ENCODE measurements around the gene PPFIBP2.

Gene PPFIBP2

DNA sequence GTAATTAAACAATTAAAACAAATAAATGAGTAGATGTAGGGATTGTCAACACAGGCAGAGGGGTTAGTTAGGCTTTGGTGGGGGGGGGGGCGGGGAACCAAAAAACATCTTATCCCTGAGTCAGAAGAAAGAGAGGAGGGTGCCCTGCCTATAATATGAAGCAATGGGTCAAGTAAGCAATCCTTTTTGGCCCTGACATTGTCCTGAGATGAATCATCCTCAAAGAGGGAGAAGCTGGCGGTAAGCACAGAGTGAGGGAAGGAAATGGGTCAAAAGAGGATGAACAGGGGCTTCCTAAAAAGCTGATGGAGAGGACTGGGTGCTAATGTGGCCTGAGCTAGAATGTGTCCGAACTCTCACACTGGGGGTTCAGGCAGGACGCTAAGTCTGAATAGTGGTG lies 23.7 kb upstream of the PPFIBP2 start:
- no peak for TF ChIP-seq POLR2A (IDR thresholded peaks at IDR 0.05; ENCODE audit: low read depth, low read length)
- DNase-seq (ENCODE audit: insufficient read length, low spot score), result peak; percentile 42
- no peak for FAIRE-seq

DNA sequence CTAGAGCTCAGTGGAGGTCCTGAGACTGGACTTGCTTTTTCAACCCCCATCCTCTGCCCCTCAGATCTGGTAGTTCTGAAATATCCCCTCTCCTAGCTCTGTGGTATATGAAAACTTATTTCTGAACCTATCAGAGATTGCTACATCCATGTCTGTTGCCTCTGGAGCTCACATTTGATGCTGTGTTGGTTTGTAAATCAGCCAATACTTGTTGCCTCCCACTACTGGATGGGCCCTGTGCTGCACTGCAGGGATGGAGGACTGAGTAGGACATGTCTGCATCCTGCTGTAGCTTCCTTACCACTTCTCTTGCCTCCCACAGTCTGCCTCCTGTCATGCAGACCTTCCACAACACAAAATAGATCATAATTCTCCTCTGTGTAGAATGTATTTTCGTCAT lies 23.3 kb upstream of the PPFIBP2 start:
- FAIRE-seq (no peak), DNase-seq (ENCODE audit: insufficient read length, low spot score) (no peak)
- TF ChIP-seq POLR2A (IDR thresholded peaks at IDR 0.05; ENCODE audit: low read depth, low read length), result no peak

DNA sequence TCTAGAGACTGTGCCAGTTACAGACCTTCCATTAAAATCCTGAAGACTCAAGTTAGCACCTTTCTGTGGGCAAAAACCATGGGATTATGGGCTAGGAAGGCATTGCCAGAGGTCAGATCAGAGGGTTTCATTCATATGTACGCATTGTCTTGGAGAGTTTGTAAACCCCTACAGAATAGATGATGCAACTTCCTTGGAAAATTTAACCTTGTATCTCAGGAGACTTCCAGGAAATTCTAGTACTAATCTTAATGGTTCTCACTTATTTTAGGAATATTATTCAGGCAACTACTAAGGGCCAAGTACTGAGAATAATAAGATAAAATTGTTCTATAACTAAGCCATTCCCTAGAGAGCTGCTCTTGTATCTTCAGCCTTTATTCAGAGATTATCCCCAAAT lies 21.5 kb upstream of the PPFIBP2 start:
- no peak for FAIRE-seq
- TF ChIP-seq POLR2A (IDR thresholded peaks at IDR 0.05; ENCODE audit: low read depth, low read length), result no peak

DNA sequence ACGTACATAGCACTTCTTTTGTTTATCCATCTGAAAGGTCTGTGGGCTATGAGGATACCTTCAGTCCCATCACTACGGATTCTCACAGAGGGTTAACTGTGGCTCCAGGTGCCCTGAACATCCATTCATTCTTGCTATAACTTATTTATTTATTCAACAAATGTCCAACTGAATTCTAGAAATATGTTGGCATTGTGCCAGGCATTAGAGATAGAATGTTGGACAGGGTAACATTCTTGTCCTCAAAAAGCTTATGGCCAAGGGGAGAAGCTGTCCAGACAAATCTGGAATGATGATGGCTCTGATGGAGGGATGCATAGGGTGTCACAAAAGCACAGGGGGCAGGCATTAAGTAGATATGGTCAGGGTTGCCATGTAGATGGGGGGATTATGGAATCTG lies 20.1 kb upstream of the PPFIBP2 start:
- no peak for TF ChIP-seq POLR2A (IDR thresholded peaks at IDR 0.05; ENCODE audit: low read depth, low read length)
- no peak for DNase-seq (ENCODE audit: insufficient read length, low spot score)
- FAIRE-seq, result no peak

More for the DNA sequence above, 21.5 kb upstream of the PPFIBP2 start:
- no peak for DNase-seq (ENCODE audit: insufficient read length, low spot score)

DNA sequence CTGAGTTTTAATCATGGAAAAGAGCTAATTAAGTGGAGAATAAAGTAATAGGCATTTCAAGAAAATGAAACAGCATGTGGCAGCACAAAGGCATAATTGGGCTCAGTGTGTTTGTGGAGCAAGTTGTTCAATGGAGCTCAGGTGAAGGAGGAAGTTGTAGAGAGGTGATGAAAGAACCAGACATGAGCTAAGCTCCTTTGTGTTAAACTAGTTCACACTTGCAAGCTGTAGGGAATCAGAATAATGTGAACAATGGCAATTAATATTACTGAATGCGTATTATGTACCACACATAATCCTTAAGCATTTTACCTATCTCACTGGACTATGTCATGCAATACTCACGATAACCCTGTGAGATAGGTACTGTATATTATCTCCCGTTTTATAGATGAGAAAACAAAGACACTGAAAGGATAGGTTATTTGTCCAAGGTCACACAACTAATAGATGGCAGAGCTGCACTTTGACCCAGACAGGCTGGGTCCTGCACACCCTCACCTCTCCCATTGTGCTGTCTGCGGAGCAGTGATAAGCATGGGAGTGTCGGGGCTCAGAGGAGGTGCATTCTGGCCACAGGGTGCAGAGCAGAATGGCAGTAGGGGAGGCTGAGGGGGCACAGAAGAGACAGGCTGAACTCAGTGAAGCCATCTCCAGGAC lies 19.6 kb upstream of the PPFIBP2 start:
- TF ChIP-seq POLR2A (IDR thresholded peaks at IDR 0.05; ENCODE audit: low read depth, low read length), result no peak
- no peak for DNase-seq (ENCODE audit: insufficient read length, low spot score)
- no peak for FAIRE-seq

DNA sequence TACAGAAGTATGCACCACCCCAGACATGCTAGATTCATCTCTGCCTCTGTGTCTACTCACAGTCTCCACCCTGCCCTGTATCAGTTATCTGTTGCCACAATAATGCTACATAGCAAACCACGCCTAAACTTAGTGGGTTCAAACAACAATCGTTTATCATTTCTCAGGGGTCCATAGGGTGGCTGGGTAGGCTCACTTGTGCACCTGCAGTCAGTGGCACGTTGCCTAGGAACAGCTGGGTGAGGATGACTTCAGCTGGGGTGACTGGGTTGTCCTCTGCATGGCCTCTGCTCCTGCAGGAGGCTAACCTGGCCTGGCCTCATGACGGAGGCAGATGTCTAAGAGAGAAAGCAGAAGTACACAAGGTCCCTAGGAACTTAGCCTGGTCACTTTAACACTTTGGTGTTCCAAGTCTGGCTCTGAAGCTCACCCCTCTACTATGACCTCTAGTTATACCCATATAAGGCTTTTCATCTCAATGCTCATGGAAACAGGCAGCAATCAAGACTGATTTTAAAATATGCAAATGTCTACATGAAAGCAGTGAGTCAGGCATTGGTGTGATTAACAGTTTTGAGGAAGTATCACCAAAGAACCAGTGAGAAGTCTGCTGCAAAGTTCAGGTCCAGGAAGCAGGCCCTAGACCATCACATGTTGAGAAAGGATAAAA lies 17.8 kb upstream of the PPFIBP2 start:
- no peak for TF ChIP-seq POLR2A (IDR thresholded peaks at IDR 0.05; ENCODE audit: low read depth, low read length)
- DNase-seq (ENCODE audit: insufficient read length, low spot score) (no peak), FAIRE-seq (no peak)

DNA sequence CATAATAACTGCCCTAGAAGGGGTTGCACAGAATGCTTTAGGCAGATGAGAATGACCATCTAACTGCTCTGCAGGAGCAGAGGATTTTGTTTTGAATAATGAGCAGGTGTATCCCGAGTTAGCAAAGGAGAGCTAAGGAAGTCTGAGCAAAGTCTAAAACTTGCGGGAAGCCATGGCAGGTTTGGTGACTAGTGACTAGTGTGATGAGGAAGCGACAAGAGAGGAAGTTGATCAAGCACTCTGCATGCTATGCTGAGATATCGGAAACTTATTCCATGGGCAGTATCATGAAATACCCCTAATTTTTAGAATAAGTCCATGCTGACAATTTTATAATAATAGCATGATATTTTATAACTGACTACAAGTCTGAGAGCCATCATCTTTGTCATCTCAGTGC lies 15.6 kb upstream of the PPFIBP2 start:
- no peak for DNase-seq (ENCODE audit: insufficient read length, low spot score)
- FAIRE-seq, result no peak
- no peak for TF ChIP-seq POLR2A (IDR thresholded peaks at IDR 0.05; ENCODE audit: low read depth, low read length)

DNA sequence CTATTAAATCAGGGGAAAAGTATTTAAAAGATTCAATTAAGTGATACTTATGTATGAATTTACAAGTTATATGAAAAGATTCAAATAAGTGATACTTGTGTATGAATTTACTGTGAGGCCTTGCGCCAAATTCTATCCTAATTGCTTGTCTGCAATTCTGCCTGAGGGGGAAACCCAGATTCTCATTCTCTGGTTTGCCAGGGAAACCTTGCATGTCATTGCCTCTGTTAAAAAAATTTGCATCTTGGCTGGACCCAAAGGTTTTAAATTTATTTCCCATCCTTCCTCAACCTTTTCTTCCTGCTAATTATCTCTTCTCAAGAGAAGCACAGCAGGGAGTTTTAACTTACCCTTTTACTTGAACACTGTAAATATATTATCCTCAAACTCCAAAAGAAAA lies 14.7 kb upstream of the PPFIBP2 start:
- TF ChIP-seq POLR2A (IDR thresholded peaks at IDR 0.05; ENCODE audit: low read depth, low read length), result no peak
- no peak for FAIRE-seq
- no peak for DNase-seq (ENCODE audit: insufficient read length, low spot score)

DNA sequence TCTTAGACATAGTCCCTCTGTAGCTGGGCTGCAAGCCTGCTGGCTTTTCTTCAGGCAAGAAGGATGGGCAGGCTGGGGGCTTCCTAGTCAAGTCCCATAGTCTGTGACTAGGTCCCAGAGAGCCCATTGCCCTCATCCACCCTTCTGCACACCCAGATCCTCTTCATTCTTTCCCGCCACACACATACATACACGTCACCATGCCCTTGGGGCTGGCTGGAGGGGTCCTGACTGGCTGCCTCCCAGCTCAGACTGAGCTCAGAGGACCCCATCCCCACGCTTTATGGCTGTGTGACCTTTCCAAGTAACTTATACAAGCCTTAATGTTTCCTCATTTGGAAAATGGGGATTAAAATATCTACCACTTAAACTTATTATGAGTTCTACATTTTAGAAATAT lies 13.5 kb upstream of the PPFIBP2 start:
- TF ChIP-seq POLR2A (IDR thresholded peaks at IDR 0.05; ENCODE audit: low read depth, low read length), result no peak
- DNase-seq (ENCODE audit: insufficient read length, low spot score), result no peak
- FAIRE-seq, result no peak

DNA sequence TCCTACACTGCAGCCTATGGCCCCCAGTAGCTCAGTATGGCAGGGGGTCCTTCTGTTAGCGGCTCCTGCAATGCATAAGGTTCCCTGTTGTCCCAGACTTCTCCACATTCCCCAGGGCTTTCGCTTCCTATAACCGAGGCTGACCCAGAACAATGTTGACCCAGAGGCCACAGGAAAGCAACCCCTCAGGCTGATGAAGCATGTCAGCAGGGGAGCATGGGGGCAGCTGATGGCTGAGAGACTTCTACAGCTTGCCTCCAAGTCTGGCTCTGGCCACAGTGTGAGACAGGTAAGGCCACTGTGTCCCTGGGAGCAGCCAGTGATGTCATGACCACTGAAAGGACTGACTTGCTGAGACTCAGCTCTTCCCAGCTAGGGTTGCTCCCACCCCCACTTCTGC lies 12.5 kb upstream of the PPFIBP2 start:
- FAIRE-seq (no peak), DNase-seq (ENCODE audit: insufficient read length, low spot score) (no peak)
- TF ChIP-seq POLR2A (IDR thresholded peaks at IDR 0.05; ENCODE audit: low read depth, low read length), result no peak

DNA sequence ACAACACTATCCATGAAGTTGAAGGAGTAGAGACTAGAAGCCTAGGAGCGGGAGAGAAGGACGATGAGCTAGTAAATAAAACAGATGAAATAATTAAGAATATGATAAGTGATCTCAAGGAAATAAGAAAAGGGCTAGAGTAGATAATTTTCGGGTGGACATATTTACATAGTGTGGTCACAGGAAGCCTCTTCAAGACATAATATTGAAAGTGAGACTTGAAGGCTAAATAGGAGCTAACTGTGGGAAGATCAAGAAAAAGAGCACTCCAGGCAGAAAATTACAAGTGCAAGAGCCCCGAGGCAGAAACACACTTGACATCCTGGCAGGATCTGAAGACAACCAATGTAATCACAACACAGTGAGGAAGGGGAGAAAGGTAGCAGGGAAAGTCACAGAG lies 11.9 kb upstream of the PPFIBP2 start:
- FAIRE-seq (no peak), DNase-seq (ENCODE audit: insufficient read length, low spot score) (no peak)

DNA sequence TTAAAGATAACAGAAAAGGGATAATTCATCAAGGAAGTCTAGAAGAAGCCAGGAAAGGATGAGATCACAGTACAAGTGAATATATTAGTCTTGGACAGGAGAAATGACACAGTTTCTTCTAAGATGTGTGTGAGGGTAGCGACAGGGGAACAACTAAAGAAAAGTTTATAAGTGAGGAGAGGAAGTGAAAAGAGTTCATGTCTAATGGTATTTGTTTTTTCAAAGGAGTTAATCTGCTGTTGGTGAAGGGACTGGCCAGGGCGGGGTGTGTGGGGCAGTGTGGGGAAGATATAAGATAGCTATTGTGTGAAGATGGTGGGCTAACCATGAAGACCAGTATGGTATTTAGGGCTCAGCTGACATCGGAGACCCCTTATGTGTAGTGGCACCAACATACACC lies 7.6 kb upstream of the PPFIBP2 start:
- no peak for DNase-seq (ENCODE audit: insufficient read length, low spot score)
- FAIRE-seq, result no peak
- no peak for TF ChIP-seq POLR2A (IDR thresholded peaks at IDR 0.05; ENCODE audit: low read depth, low read length)

More for the DNA sequence above, 11.9 kb upstream of the PPFIBP2 start:
- TF ChIP-seq POLR2A (IDR thresholded peaks at IDR 0.05; ENCODE audit: low read depth, low read length), result no peak

DNA sequence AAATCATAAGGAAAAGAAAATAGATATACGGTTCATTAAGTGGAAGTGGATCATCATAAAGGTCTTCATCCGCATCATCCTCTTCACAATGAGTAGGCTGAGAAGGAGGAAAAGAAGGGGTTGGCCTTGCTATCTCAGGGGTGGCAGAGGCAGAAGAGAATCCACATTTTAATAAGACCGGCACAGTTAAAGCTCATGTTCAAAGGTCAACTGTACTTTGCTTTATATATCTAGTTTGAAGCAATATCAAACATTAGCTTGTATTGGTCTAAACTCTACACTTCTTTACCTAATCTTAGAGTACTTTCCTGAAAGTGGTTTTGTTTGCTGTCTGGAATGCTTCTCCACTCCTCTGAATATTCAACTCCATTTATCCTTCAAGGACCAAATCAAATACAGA lies 5.7 kb upstream of the PPFIBP2 start:
- no peak for DNase-seq (ENCODE audit: insufficient read length, low spot score)
- FAIRE-seq, result no peak
- TF ChIP-seq POLR2A (IDR thresholded peaks at IDR 0.05; ENCODE audit: low read depth, low read length), result no peak

DNA sequence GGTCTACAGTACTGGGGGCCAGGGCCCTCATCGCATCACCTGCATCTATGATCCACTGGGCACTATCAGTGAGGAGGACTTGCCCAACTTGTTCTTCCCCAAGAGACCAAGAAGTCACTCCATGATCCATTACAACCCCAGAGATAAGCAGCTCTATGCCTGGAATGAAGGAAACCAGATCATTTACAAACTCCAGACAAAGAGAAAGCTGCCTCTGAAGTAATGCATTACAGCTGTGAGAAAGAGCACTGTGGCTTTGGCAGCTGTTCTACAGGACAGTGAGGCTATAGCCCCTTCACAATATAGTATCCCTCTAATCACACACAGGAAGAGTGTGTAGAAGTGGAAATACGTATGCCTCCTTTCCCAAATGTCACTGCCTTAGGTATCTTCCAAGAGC lies 3.8 kb upstream of the PPFIBP2 start:
- no peak for TF ChIP-seq POLR2A (IDR thresholded peaks at IDR 0.05; ENCODE audit: low read depth, low read length)
- DNase-seq (ENCODE audit: insufficient read length, low spot score) (no peak), FAIRE-seq (no peak)

DNA sequence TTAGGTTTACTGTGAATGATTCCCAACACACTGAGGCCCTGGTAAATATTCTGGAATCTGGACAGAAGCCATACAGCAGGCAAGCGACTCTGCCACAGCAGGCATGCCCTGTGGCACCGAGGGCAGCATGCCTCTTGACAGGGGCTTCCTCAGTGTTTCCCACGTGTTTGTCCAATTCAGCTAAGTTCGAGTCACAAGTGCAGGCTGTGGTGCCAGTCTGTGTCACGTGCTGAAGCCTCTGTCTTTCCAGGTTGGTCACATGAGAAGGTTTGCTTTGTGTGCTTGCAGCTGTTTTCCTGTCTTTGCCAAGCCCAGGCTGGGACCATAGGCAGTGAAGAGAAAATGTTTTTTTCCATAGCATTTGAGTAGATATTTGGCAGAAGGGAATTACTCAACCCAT lies 2.4 kb upstream of the PPFIBP2 start:
- FAIRE-seq, result no peak
- TF ChIP-seq POLR2A (IDR thresholded peaks at IDR 0.05; ENCODE audit: low read depth, low read length), result no peak
- no peak for DNase-seq (ENCODE audit: insufficient read length, low spot score)
